Gastrocnemius medialis (tissue), 4 donors: Measurements from ENCODE around the gene LZTS2.

ENCODE experiments used
- POLR2A ChIP-seq, 2 donors: fragments of 450-650 bp; IDR thresholded peaks; one replicate each; pipeline ENCODE4 v1.6.1; 2017; ENCODE audit warnings: antibody characterized with exemption in 2 of 2, mild to moderate bottlenecking in 2 of 2, moderate library complexity in 2 of 2
- TF ChIP-seq, protein P1 (sequence below), 5 experiments: fragments of 450-650 bp in 3 of 5; fragments of 200-600 bp in 2 of 5; sonication (generic) in 2 of 5; IDR thresholded peaks in 4 of 5; conservative IDR thresholded peaks in 1 of 5; 1 replicate in 4 of 5; 2 replicates in 1 of 5; pipeline ENCODE4 v1.5.1; 2016 to 2019; ENCODE audit warnings: antibody characterized with exemption in 5 of 5, mild to moderate bottlenecking in 3 of 5, moderate library complexity in 3 of 5

DNA sequence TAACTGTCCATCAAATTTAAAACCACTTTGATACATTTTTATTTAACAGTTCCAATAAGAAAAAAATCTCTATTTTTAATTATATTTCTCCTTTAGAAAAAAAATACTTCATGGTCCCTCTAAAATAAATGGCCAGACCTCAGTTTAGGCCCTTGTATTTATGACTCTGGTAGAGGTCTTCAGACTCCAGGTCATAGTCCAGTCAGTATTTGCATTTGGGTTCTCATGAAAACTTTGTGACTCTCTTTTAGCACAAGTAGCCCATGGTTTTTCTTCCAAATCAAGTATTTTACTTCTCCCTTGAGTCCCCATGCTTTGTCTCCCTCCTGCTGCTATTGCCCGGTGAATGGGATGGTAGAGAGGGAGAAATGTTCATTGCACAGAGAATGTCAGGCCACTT lies 35.8 kb upstream of the LZTS2 start:
- TF ChIP-seq, protein P1, sequence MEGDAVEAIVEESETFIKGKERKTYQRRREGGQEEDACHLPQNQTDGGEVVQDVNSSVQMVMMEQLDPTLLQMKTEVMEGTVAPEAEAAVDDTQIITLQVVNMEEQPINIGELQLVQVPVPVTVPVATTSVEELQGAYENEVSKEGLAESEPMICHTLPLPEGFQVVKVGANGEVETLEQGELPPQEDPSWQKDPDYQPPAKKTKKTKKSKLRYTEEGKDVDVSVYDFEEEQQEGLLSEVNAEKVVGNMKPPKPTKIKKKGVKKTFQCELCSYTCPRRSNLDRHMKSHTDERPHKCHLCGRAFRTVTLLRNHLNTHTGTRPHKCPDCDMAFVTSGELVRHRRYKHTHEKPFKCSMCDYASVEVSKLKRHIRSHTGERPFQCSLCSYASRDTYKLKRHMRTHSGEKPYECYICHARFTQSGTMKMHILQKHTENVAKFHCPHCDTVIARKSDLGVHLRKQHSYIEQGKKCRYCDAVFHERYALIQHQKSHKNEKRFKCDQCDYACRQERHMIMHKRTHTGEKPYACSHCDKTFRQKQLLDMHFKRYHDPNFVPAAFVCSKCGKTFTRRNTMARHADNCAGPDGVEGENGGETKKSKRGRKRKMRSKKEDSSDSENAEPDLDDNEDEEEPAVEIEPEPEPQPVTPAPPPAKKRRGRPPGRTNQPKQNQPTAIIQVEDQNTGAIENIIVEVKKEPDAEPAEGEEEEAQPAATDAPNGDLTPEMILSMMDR (IDR thresholded peaks at IDR 0.05 in 4 of 5, conservative IDR thresholded peaks at IDR 0.05 in 1 of 5), result no peak
- no peak for TF ChIP-seq POLR2A (IDR thresholded peaks at IDR 0.05)
